ENCODE data around the gene ACOXL. TPM values are rescaled to one million over a fixed set of nuclear protein-coding genes. Genes with fewer than 3 reads are reported as not detected.

Gene ACOXL
- total and polyA plus RNA-seq, 2 of the 8 experiments (the other 6 are each of a cell fraction or from before 2014, with no cell fraction given) = 11.4 to 20.6 TPM

GRCh38 chr2:111066062-111066593 is 333.8 kb downstream of the ACOXL start:
- H2BK5ac ChIP-seq (ENCODE audit: low read depth, low read length) = no peak overlapping the region
- no peaks in the 10 kb centered on the region for H3K23me2 ChIP-seq (ENCODE audit: low read depth, low read length)
- H2BK15ac ChIP-seq (ENCODE audit: low read length) = no peak overlapping the region
- H2AK5ac ChIP-seq (ENCODE audit: low read depth, low read length) = no peak overlapping the region
- H4K8ac ChIP-seq (ENCODE audit: extremely low read depth, insufficient read depth, low read length) = no peak overlapping the region
- CTCF ChIA-PET (ENCODE audit: partially characterized antibody) = interaction anchor here (1.2 kb wide), 1 partner anchor 11 kb away, joined by 3 read pairs; no protein-coding TSS in a partner anchor
- no peak for FAIRE-seq
- no peak overlapping the region for H2BK12ac ChIP-seq (ENCODE audit: low read depth, low read length)
- no peak overlapping the region for H3K23ac ChIP-seq (ENCODE audit: insufficient read length)
- no peak overlapping the region for H4K91ac ChIP-seq (replicated peaks; ENCODE audit: insufficient read length, low read length)
- H3K56ac ChIP-seq (replicated peaks; ENCODE audit: insufficient read length, low read depth, low read length) = no peak overlapping the region
- no peaks in the 10 kb centered on the region for H3K79me1 ChIP-seq (ENCODE audit: low read depth, low read length)
- no peaks in the 10 kb centered on the region for H3K27me3 ChIP-seq (replicated peaks in 1 of 4; ENCODE audit: control insufficient read depth in 3 of 4, extremely low read depth in 1 of 4, insufficient read depth in 3 of 4, low read length in 3 of 4)
- no peak overlapping the region for H3K9ac ChIP-seq (replicated peaks in 1 of 4; ENCODE audit: extremely low read depth in 1 of 4, low read depth in 3 of 4, low read length in 3 of 4)
- 91% methylated on average over 2 of the region's 2 CpGs; no CpG with 5 or more reads in 1 of the 2 experiments for WGBS, 2 experiments (ENCODE audit: extremely low coverage in 1 of 2, insufficient coverage in 1 of 2, insufficient read length in 1 of 2, insufficient replicate concordance in 2 of 2, low coverage in 1 of 2, low lambda C conversion rate in 2 of 2, missing lambda C conversion rate in 1 of 2)
- H3K36me3 ChIP-seq (ENCODE audit: control insufficient read depth in 2 of 4, insufficient read depth in 4 of 4, low read length in 3 of 4) = no peaks in the 10 kb centered on the region
- no peak for DNase-seq (ENCODE audit: low read depth in 1 of 2, low spot score in 2 of 2)
- no peak overlapping the region for H3K27ac ChIP-seq (ENCODE audit: low read depth, low read length)
- H3K4ac ChIP-seq (replicated peaks; ENCODE audit: insufficient read length, low read depth, low read length) = no peak overlapping the region
- H3K79me2 ChIP-seq (ENCODE audit: control insufficient read depth in 1 of 2, insufficient read depth in 2 of 2, low read length in 2 of 2) = no peaks in the 10 kb centered on the region
- no peak overlapping the region for H3K4me2 ChIP-seq (ENCODE audit: insufficient read depth in 1 of 2, low read depth in 2 of 2, low read length in 2 of 2)
- no peaks in the 10 kb centered on the region for H4K20me1 ChIP-seq (replicated peaks in 1 of 2; ENCODE audit: control insufficient read depth in 1 of 2, insufficient read depth in 2 of 2, low read length in 2 of 2)
- no peak overlapping the region for H3K14ac ChIP-seq (ENCODE audit: insufficient read length)
- no peaks in the 10 kb centered on the region for H3K9me3 ChIP-seq (ENCODE audit: insufficient read depth in 2 of 2, low read depth in 1 of 2, low read length in 1 of 2)
- H2BK120ac ChIP-seq (replicated peaks; ENCODE audit: low read depth, low read length) = no peak overlapping the region
- H3K4me1 ChIP-seq (replicated peaks in 1 of 4; ENCODE audit: control insufficient read depth in 3 of 4, insufficient read depth in 4 of 4, low read length in 3 of 4) = peaks cover 0 to 5% (median 2%) of the 10 kb centered on the region in 4 experiments; a peak in 3 of 7 replicates
- POLR2A ChIA-PET (ENCODE audit: partially characterized antibody) = no interaction called here
- no peak overlapping the region for H2BK20ac ChIP-seq (ENCODE audit: low read length)
- H3K4me3 ChIP-seq (ENCODE audit: extremely low read depth in 1 of 4, insufficient read depth in 2 of 4, low read depth in 3 of 4, low read length in 4 of 4) = no peak overlapping the region
- no peak overlapping the region for H3K18ac ChIP-seq (ENCODE audit: extremely low read depth, low read length)
- no peak overlapping the region for H4K5ac ChIP-seq (ENCODE audit: insufficient read length, low read depth, low read length)
- no peak overlapping the region for H2AFZ ChIP-seq (ENCODE audit: low read length)
